ENCODE data around the gene SAMM50. TPM values are rescaled to one million over a fixed set of nuclear protein-coding genes. Genes with fewer than 3 reads are reported as not detected.
A peak's percentile ranks its signal among the peaks of the same experiment; 100 is the strongest.

The SAMM50 gene
- total and polyA plus RNA-seq, 10 of the 15 experiments (the other 5 are each of a cell fraction or from before 2014, with no cell fraction given): 38.2 to 126 (median 62.4) TPM

GRCh38 chr22:44026066-44026629 lies 70.9 kb downstream of the SAMM50 start:
- ATAC-seq (peak; percentile 4; the same call in 1 of the 3 replicates), FAIRE-seq (no peak), DNase-seq (ENCODE audit: low read depth, low spot score) (no peak)
- peak overlapping the region; percentile 100 for H3K27ac ChIP-seq (ENCODE audit: control insufficient read depth, insufficient read depth)
- TF ChIP-seq SIN3A (IDR thresholded peaks at IDR 0.05; ENCODE audit: low read depth, low read length): 0 out of 2 replicates have a peak, but pooled peaks have one; percentile 6
- no peak for TF ChIP-seq PRDM15 (CRISPR knock-in tag; IDR thresholded peaks at IDR 0.05)
- no peak for TF ChIP-seq CHD4 (IDR thresholded peaks at IDR 0.05)
- peak; percentile 63 for TF ChIP-seq MLLT1 (IDR thresholded peaks at IDR 0.05)
- TF ChIP-seq ZNF207 (IDR thresholded peaks at IDR 0.05; ENCODE audit: borderline replicate concordance): peak; percentile 39; the same call in 1 of the 2 replicates
- TF ChIP-seq POLR2AphosphoS5 (IDR thresholded peaks at IDR 0.05; ENCODE audit: low read length): peak; percentile 14
- peak; percentile 60; the same call in 1 of the 2 replicates for TF ChIP-seq SMARCA5 (IDR thresholded peaks at IDR 0.05)
- TF ChIP-seq POLR2A (IDR thresholded peaks at IDR 0.05; ENCODE audit: low read depth, low read length): peak; percentile 14; the same call in 1 of the 2 replicates
- peak; percentile 58; the same call in 1 of the 2 replicates for TF ChIP-seq BACH1 (IDR thresholded peaks at IDR 0.05; ENCODE audit: borderline replicate concordance)
- TF ChIP-seq HDGF (IDR thresholded peaks at IDR 0.05): no peak
- 0 out of 2 replicates have a peak, but pooled peaks have one; percentile 3 for TF ChIP-seq RB1 (IDR thresholded peaks at IDR 0.05; ENCODE audit: borderline replicate concordance)
- no peaks in the 10 kb centered on the region for H4K20me1 ChIP-seq (ENCODE audit: control insufficient read depth, insufficient read depth)
- RAD21 ChIA-PET (ENCODE audit: unreplicated experiment): interaction anchor here (1.0 to 4.9 kb wide), 13 partner anchors 11 to 154 kb away, joined by 3 to 42 read pairs (median 9); partner anchors contain the start of gene PARVG
- no peaks in the 10 kb centered on the region for H3K27me3 ChIP-seq (replicated peaks in 1 of 2; ENCODE audit: control insufficient read depth in 2 of 2, insufficient read depth in 2 of 2, low read length in 1 of 2)
- H3K4me2 ChIP-seq (ENCODE audit: control insufficient read depth, insufficient read depth): peak overlapping the region; percentile 98
- intact Hi-C loops (cut with micrococcal nuclease; ENCODE audit: unreplicated experiment) (loop anchor here (5.0 kb wide), 1 partner anchor 56 kb away; no protein-coding TSS in a partner anchor), in situ Hi-C loops (cut with MboI) (loop anchor here (25.0 kb wide), 1 partner anchor 1364 kb away; no protein-coding TSS in a partner anchor)
- H3K36me3 ChIP-seq (ENCODE audit: control insufficient read depth in 2 of 2, insufficient read depth in 2 of 2, low read length in 1 of 2): peaks cover 4 to 14% of the 10 kb centered on the region in 2 experiments
- H3K79me2 ChIP-seq (ENCODE audit: control insufficient read depth, insufficient read depth, low read length): peaks cover 88% of the 10 kb centered on the region
- H3K4me3 ChIP-seq: peak overlapping the region; percentile 78
- POLR2A ChIA-PET: interaction anchor here (0.6 to 4.5 kb wide), 11 partner anchors 11 to 155 kb away, joined by 3 to 33 read pairs (median 6); partner anchors contain the start of gene PARVG
- peaks cover 19% of the 10 kb centered on the region for H3K4me1 ChIP-seq (ENCODE audit: control insufficient read depth, insufficient read depth, low read length)
- H3K9me3 ChIP-seq (replicated peaks; ENCODE audit: control insufficient read depth, insufficient read depth, low read length): no peaks in the 10 kb centered on the region
- peak overlapping the region; percentile 99 for H3K9ac ChIP-seq (ENCODE audit: control insufficient read depth, insufficient read depth, low read length)
- WGBS (ENCODE audit: insufficient coverage, insufficient replicate concordance, low lambda C conversion rate, missing lambda C conversion rate): 18% methylated on average over 17 of the region's 17 CpGs
- TSS peak; percentile 86 for BruUV-seq (replicated peaks)
- SMC1A ChIA-PET (ENCODE audit: uncharacterized antibody, unreplicated experiment): interaction anchor here (1.0 to 4.3 kb wide), 12 partner anchors 10 to 155 kb away, joined by 3 to 30 read pairs (median 6); partner anchors contain the start of gene PARVG
- no peak overlapping the region for H2AFZ ChIP-seq (ENCODE audit: control insufficient read depth, low read depth, low read length)
- CTCF ChIA-PET: interaction anchor here (0.7 to 9.4 kb wide), 8 partner anchors 16 to 659 kb away, joined by 3 to 74 read pairs (median 4); no protein-coding TSS in a partner anchor

Data from GM12878 (cell line).